Measurements from ENCODE around the gene TSNAX. TPM values are rescaled to one million over a fixed set of nuclear protein-coding genes. Genes with fewer than 3 reads are reported as not detected.

TSNAX gene
- polyA plus RNA-seq, 1 of the 3 experiments (the other 2 are of a cell fraction), result 15.7 TPM

DNA sequence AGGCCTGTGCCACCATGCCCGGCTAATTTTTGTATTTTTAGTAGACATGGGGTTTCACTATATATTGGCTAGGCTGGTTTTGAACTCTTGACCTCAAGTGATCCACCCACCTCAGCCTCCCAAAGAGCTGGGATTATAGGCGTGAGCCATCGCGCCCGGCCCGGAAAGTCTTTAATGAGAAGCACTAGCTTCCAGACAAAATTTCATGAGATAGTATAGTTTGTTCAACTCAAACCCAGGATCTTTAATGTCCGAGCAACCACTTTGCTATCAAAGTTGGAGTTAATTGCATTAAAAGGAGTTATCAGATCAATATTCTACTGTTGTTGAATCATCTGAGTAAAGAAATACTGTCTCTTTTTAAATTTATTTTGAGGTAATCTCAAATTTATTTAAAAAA is 4.8 kb downstream of the TSNAX start (continued):
- TF ChIP-seq RXRA (IDR thresholded peaks at IDR 0.05; ENCODE audit: borderline replicate concordance, low read depth) (no peak), RCOR1 (IDR thresholded peaks at IDR 0.05; ENCODE audit: low read length) (no peak), GATA2 (CRISPR knock-in tag; IDR thresholded peaks at IDR 0.05) (no peak)

DNA sequence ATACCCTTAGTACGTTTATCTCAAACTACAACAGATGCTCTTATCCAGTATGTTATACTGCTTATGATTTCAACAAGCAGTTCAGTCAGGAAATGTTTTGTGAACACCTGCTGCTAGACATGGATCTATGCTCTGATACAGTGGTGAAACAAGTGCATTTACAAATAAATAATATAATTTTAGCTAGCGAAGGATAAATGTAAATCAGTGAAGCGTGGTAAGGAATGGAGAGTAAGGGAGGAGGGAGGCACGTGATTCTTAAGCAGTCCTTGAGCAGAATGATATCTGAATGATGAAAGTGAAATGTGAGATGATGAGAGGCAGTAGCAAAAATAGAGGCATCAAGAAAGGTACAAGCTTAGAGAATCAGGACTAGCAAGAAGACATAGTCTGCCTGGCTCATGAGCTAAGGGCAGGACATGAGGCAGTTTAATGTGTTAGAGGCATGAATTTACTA is 6.3 kb downstream of the TSNAX start:
- no peaks in the 10 kb centered on the region for H3K9me3 ChIP-seq
- no peak overlapping the region for H3K4me3 ChIP-seq (ENCODE audit: low read depth in 2 of 2, low read length in 1 of 2)
- ChIA-PET POLR2A (no interaction called here), CTCF (interaction anchor here (1.4 kb wide), 1 partner anchor 11 kb away, joined by 6 read pairs; no protein-coding TSS in a partner anchor)
- no peak overlapping the region for H3K27ac ChIP-seq (ENCODE audit: low read depth in 2 of 2, low read length in 1 of 2)
- H3F3A ChIP-seq (replicated peaks; ENCODE audit: insufficient read depth), result peaks cover 12% of the 10 kb centered on the region
- peaks cover 94% of the 10 kb centered on the region for H3K79me2 ChIP-seq (ENCODE audit: insufficient read depth)
- no peak overlapping the region for H3K9ac ChIP-seq
- TF ChIP-seq NRF1 (IDR thresholded peaks at IDR 0.05; ENCODE audit: low read depth, low read length) (no peak), MAX (IDR thresholded peaks at IDR 0.05; ENCODE audit: low read depth) (no peak), RFX5 (IDR thresholded peaks at IDR 0.05; ENCODE audit: low read length) (no peak), MEF2A (IDR thresholded peaks at IDR 0.05; ENCODE audit: borderline replicate concordance, low read depth) (no peak), TCF12 (IDR thresholded peaks at IDR 0.05) (no peak), FOXJ3 (CRISPR knock-in tag; IDR thresholded peaks at IDR 0.05) (no peak), PBX3 (IDR thresholded peaks at IDR 0.05) (no peak), YY1 (IDR thresholded peaks at IDR 0.05; ENCODE audit: low read depth) (no peak), JUND (IDR thresholded peaks at IDR 0.05) (no peak), EZH2phosphoT487 (IDR thresholded peaks at IDR 0.05; ENCODE audit: borderline replicate concordance, low read depth) (no peak), RCOR1 (IDR thresholded peaks at IDR 0.05; ENCODE audit: low read length) (no peak), POLR2AphosphoS5 (IDR thresholded peaks at IDR 0.05; ENCODE audit: low read depth, low read length) (no peak), GABPA (IDR thresholded peaks at IDR 0.05; ENCODE audit: low read depth) (no peak), USF1 (IDR thresholded peaks at IDR 0.05; ENCODE audit: borderline replicate concordance, low read depth) (no peak), MXI1 (IDR thresholded peaks at IDR 0.05; ENCODE audit: low read depth, low read length) (no peak)
- TF ChIP-seq, protein P1, sequence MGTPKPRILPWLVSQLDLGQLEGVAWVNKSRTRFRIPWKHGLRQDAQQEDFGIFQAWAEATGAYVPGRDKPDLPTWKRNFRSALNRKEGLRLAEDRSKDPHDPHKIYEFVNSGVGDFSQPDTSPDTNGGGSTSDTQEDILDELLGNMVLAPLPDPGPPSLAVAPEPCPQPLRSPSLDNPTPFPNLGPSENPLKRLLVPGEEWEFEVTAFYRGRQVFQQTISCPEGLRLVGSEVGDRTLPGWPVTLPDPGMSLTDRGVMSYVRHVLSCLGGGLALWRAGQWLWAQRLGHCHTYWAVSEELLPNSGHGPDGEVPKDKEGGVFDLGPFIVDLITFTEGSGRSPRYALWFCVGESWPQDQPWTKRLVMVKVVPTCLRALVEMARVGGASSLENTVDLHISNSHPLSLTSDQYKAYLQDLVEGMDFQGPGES (IDR thresholded peaks at IDR 0.05; ENCODE audit: low read depth, low read length), result no peak
- WGBS (ENCODE audit: low lambda C conversion rate), result 84% methylated on average over 4 of the region's 4 CpGs
- H3K36me3 ChIP-seq (replicated peaks in 1 of 2; ENCODE audit: control insufficient read depth in 1 of 2, insufficient read depth in 2 of 2, low read length in 1 of 2), result peaks cover 52 to 78% of the 10 kb centered on the region in 2 experiments
- peaks cover 0 to 3% of the 10 kb centered on the region in 2 experiments; a peak in 3 of 4 replicates for H3K4me1 ChIP-seq (ENCODE audit: control insufficient read depth in 1 of 2, insufficient read depth in 2 of 2, low read depth in 1 of 2, low read length in 1 of 2)
- DNase-seq, result no peak
- no peaks in the 10 kb centered on the region for H3K9me2 ChIP-seq
- no peaks in the 10 kb centered on the region for H4K20me1 ChIP-seq (ENCODE audit: insufficient read depth)
- no peak overlapping the region for H3K4me2 ChIP-seq
- H2AFZ ChIP-seq (ENCODE audit: low read depth), result no peak overlapping the region
- H3K27me3 ChIP-seq (ENCODE audit: insufficient read depth), result no peaks in the 10 kb centered on the region
